Activated CD4-positive, alpha-beta T cell treated with anti-CD3 and anti-CD28 coated beads, Interleukin-2, amount 10 ng/mL, durations not matched to agents 24 days and 14 days (primary cell): Measurements from ENCODE around the gene AIP. TPM values are rescaled to one million over a fixed set of nuclear protein-coding genes. Genes with fewer than 3 reads are reported as not detected.
"Not testable (repeated sequence)": the region's sequence is repeated elsewhere in the genome, so short reads cannot be mapped to it uniquely, and the experiment has no call there.

Experiments
- DNase-seq: peaks from one replicate; pipeline ENCODE4 v3.0.0; 2022
- H3K27ac Mint-ChIP-seq: one replicate; pipeline ENCODE4 v1.8.0; 2022; ENCODE audit warnings: mild to moderate bottlenecking, mixed read lengths
- H3K27me3 Mint-ChIP-seq: one replicate; pipeline ENCODE4 v1.8.0; 2022; ENCODE audit warnings: mixed read lengths
- H3K36me3 Mint-ChIP-seq: one replicate; pipeline ENCODE4 v1.8.0; 2022; ENCODE audit warnings: low read depth, mild to moderate bottlenecking, mixed read lengths
- H3K4me1 Mint-ChIP-seq: one replicate; pipeline ENCODE4 v1.8.0; 2021; ENCODE audit warnings: mixed read lengths
- H3K4me3 Mint-ChIP-seq: one replicate; pipeline ENCODE4 v1.8.0; 2022; ENCODE audit warnings: mild to moderate bottlenecking, moderate library complexity, mixed read lengths
- H3K9me3 Mint-ChIP-seq: one replicate; pipeline ENCODE4 v1.8.0; 2021; ENCODE audit warnings: mixed read lengths
- intact Hi-C: fragments of 100-400 bp; cut with micrococcal nuclease; formaldehyde crosslinking; loops from one replicate; pipeline ENCODE4 v1.15.1; 2023
- total RNA-seq: library from RNA; stranded (reverse); gene quantifications from 2 replicates; pipeline ENCODE4 v1.2.3, GENCODE V29; 2022

The AIP gene
- total RNA-seq, 1 donor from 2014 or later: 189 TPM

DNA sequence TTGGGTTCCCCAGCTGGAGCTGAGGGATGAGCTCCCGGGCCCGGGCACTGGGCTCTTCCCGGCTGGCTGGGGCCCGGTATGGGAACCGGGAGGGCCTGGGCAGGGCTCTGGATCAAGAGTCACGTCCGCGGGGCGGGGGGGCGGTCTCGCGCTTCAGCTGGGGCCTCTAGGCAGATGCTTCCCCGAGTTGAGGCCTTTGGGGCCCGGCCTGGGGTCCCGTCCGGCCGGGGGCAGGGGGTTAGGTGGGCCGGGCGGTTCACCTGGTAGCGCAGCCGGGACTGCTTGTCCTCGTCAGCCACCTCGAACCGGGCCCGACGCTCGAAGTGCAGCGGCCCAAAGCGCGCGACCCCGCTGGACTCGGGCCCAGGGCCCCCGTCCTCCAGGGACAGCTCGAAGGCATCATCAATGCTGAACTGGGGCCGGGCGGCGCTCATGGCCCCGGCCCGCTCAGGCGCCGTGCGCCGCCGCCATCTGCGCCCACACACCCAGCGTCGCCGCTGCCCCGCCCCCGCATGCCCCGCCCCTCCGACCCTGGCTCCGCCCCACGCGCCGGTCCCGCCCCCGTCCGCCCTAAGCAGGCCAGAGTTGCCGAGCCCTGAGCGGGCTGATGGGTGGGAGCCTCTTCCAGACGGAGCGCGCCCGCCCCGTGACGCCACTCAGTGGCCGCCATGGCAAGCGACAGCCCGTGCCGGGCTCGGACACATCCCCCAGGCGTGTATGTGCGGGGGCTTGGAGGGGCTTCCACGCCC is 13.9 kb upstream of the AIP start, which contains the start of gene TMEM134:
Gene TMEM134, minus strand, starts transcription at position 493 of the 749 bp plus-strand sequence. Its CDS starts 59 bp downstream, at position 434.
- no peaks in the 10 kb centered on the region for H3K27me3 Mint-ChIP-seq
- H3K4me3 Mint-ChIP-seq: peak within 1 kb of the TSS; percentile 96
- H3K36me3 Mint-ChIP-seq: peaks cover 7% of the 10 kb centered on the region
- peaks cover 26% of the 10 kb centered on the region for H3K4me1 Mint-ChIP-seq
- peak within 1 kb of the TSS; percentile 84 for H3K27ac Mint-ChIP-seq
- no peaks in the 10 kb centered on the region for H3K9me3 Mint-ChIP-seq
- DNase-seq: peak; percentile 96
- intact Hi-C loops: loop anchor here (1.0 kb wide), 5 partner anchors 13 to 68 kb away; partner anchors contain the start of genes PPP1CA and RPS6KB2

DNA sequence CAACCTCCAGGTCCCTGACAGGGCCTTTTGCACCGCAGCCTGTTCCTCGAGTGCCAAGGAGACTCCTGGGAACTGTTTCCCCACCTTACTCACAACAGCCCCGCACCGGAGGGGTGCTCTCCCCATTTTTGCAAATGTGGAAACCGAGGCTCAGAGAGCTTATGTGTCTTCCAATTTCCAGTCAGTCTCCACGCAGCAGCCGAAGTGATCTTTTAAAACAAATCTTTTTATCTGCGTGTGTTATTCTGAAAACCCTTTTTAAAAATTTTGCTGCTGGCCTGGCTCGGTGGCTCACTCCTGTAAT is 13.4 kb upstream of the AIP start:
- no peaks in the 10 kb centered on the region for H3K9me3 Mint-ChIP-seq
- H3K4me3 Mint-ChIP-seq: peak overlapping the region; percentile 80
- DNase-seq: no peak
- intact Hi-C loops: loop anchor here (1.0 kb wide), 5 partner anchors 13 to 68 kb away; partner anchors contain the start of genes PPP1CA and RPS6KB2
- H3K27ac Mint-ChIP-seq: peak overlapping the region; percentile 78
- H3K36me3 Mint-ChIP-seq: peaks cover 7% of the 10 kb centered on the region
- peaks cover 25% of the 10 kb centered on the region for H3K4me1 Mint-ChIP-seq
- no peaks in the 10 kb centered on the region for H3K27me3 Mint-ChIP-seq

DNA sequence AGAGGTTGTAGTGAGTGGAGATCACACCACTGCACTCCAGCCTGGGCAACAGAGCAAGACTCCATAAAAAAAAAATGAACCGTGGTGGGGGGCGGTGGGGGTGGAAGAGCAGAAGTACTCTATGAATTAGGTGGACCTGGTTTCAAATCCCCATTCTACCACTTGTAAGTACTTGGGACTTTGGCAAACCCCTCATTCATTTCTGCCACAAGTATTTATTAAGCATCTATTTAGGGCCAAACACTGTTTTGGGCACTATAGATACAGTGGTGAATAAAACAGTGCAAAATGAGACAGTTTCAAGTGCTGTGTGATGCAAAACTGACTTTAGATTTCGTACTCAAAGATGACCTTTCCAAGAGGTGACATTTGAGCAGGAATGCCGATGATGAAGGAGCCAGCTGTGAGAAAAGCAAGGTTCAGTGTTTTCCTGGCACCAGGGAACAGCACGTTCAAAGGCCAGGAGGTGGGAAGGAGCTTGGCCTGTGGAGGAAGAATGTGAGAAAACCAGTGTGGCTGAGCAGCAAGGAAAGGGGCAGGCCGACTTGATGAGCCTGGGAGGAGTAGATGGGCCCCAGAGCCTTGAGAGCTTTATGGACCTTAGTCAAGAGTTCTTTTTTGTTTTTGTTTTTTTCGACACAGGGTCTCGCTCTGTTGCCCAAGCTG is 12.4 kb upstream of the AIP start:
- Mint-ChIP-seq H3K27me3 (no peaks in the 10 kb centered on the region), H3K4me1 (peaks cover 20% of the 10 kb centered on the region), H3K27ac (no peak overlapping the region), H3K36me3 (peaks cover 2% of the 10 kb centered on the region), H3K9me3 (no peaks in the 10 kb centered on the region), H3K4me3 (peak overlapping the region; percentile 80)
- no peak for DNase-seq
- intact Hi-C loops: no loop called here

DNA sequence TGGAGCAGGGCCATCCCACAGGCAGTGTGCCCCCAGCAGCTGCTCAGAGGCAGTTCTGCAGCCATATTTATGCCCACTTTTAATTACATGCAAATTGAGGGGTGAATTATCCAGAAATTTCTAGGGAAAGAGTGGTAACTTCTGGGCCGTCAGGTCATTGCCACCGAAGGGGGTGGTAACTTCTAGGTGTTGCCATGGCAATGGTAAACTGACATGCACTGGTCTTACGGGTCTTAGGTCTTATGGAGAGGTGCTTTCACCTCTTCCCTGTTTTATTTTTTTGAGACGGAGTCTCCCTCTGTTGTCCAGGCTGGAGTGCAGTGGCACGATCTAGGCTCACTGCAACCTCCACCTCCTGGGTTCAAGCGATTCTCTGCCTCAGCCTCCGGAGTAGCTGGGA is 9.9 kb upstream of the AIP start:
- H3K36me3 Mint-ChIP-seq: no peaks in the 10 kb centered on the region
- no peak for DNase-seq
- no peak overlapping the region for H3K27ac Mint-ChIP-seq
- peaks cover 14% of the 10 kb centered on the region for H3K4me1 Mint-ChIP-seq
- no peaks in the 10 kb centered on the region for H3K27me3 Mint-ChIP-seq
- H3K4me3 Mint-ChIP-seq: no peak overlapping the region
- H3K9me3 Mint-ChIP-seq: no peaks in the 10 kb centered on the region
- intact Hi-C loops: no loop called here

DNA sequence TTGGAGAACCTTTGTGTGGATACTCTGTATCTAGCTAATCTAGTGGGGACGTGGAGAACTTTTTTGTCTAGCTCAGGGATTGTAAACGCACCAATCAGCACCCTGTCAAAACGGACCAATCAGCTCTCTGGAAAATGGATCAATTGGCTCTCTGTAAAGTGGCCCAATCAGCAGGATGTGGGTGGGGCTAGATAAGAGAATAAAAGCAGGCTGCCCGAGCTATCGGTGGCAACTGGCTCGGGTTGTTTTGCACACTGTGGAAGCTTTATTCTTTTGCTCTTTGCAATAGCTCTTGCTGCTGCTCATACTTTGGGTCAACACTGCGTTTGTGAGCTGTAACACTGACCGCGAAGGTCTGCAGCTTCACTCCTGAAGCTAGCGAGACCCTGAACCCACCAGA is 6.1 kb upstream of the AIP start:
- H3K4me1 Mint-ChIP-seq, H3K36me3 Mint-ChIP-seq, H3K27me3 Mint-ChIP-seq, H3K4me3 Mint-ChIP-seq, H3K27ac Mint-ChIP-seq, H3K9me3 Mint-ChIP-seq, DNase-seq, intact Hi-C loops: not testable (repeated sequence)

DNA sequence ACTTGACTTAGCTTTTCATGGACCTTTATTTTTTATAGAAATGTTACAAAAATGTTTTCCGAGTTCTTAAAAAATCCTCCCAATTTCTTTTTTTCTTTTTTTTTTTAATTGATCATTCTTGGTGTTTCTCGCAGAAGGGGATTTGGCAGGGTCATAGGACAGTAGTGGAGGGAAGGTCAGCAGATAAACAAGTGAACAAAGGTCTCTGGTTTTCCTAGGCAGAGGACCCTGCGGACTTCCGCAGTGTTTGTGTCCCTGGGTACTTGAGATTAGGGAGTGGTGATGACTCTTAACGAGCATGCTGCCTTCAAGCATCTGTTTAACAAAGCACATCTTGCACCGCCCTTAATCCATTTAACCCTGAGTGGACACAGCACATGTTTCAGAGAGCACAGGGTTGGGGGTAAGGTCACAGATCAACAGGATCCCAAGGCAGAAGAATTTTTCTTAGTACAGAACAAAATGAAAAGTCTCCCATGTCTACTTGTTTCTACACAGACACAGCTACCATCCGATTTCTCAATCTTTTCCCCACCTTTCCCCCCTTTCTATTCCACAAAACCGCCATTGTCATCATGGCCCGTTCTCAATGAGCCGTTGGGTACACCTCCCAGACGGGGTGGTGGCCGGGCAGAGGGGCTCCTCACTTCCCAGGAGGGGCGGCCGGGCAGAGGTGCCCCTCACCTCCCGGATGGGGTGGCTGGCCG is 5.3 kb upstream of the AIP start:
- H3K4me1 Mint-ChIP-seq, H3K4me3 Mint-ChIP-seq, DNase-seq, intact Hi-C loops, H3K36me3 Mint-ChIP-seq, H3K27ac Mint-ChIP-seq, H3K9me3 Mint-ChIP-seq, H3K27me3 Mint-ChIP-seq: not testable (repeated sequence)

DNA sequence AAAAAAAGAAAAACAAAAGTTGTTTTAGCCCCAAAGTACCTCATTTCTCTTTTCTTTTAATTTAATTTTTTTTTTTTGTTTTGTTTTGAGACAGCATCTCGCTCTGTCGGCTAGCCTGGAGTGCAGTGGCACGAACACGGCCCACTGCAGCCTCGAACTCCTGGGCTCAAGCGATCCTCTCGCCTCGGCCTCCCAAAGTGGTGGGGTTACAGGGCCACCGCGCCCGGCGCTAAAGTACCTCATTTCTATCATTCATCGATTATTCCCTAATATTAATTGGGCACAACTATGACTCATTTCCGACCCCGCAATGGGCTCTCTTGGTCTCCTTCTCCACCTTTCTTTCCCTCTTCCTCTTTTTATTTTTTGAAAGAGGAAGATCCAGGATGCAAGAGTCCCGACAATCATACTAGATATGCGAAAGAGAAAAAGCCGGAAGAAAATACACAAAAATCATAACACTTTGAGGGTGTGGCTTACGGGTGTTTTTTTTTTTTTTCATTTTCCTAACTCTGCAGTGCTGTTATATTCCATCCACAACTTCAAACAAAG is 475 bp upstream of the AIP start:
- Mint-ChIP-seq H3K27ac (peak overlapping the region; percentile 99), H3K27me3 (peaks cover 5% of the 10 kb centered on the region), H3K9me3 (peaks cover 6% of the 10 kb centered on the region), H3K36me3 (peaks cover 33% of the 10 kb centered on the region), H3K4me3 (peak overlapping the region; percentile 96), H3K4me1 (peaks cover 40% of the 10 kb centered on the region)
- no peak for DNase-seq
- intact Hi-C loops: loop anchor here (1.0 to 10.0 kb wide), 3 partner anchors 13 to 528 kb away; partner anchors contain the start of genes GRK2, PC and TMEM134

DNA sequence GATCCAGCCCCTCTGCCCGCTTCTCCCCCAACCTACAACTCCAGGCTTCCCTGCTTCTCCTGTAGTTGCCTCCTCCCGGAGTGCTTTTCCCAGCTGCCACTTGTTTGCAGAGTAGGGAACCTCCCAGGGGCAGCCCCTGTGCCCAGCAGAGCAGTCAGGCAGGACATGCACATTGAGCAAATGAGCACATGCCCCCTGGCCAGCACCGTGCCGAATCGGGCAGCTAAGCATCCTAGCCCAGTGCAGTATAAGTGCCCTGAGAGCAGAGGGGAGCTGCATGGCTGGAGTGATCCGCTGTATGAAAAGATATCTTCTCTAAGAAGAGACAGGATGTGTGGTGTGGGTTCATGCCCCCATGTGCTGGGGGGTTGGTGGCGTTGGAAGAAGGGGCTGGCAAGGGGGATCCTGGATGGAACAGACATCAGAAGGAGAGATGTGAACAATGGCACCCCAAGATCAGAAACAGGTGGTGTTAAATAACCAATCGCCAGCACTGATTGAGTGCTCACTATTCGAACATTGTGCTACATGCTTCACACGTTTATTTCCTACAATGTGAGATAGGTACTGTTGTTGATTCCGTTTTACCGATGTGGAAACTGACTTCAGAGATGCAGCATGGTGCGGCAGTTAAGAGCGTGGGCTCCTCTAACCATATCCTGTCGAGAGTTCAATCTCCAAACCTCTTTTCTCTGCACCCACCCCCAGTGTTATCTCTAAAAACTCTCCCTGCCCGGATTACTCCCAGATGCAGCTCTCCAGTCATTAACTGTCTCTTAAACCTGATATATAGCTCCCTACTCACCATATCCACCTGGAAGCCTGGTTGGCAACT is 1.2 kb downstream of the AIP start:
- peaks cover 5% of the 10 kb centered on the region for H3K27me3 Mint-ChIP-seq
- DNase-seq: peak; percentile 85
- intact Hi-C loops: loop anchor here (1.0 to 10.0 kb wide), 4 partner anchors 20 to 529 kb away; partner anchors contain the start of genes GRK2 and PC
- H3K36me3 Mint-ChIP-seq: peaks cover 47% of the 10 kb centered on the region
- H3K4me3 Mint-ChIP-seq: peak overlapping the region; percentile 96
- H3K9me3 Mint-ChIP-seq: peaks cover 6% of the 10 kb centered on the region
- H3K27ac Mint-ChIP-seq: peak overlapping the region; percentile 99
- peaks cover 55% of the 10 kb centered on the region for H3K4me1 Mint-ChIP-seq

DNA sequence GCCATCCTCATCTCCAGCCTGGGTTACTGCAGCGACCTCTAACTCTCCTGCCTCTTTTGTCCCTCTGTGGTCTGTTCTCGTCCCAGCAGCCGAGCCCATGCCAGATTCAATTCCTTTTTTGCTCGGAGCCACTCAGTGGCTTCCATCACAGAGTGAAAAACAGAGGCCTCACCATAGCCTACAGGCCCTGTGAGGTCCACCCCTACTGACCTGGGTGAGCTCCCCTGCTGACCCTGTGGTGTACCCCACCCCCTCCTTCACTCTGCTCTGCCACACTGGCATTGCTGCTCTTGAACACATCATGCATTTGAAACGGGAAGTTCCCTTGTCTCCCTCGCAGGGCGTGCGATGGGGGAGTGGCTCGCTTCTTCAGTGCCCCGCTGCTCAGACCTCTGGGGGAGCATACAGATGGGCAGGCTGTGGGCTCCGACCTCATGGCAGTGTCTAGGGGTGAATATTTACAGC is 2.1 kb downstream of the AIP start:
- H3K27ac Mint-ChIP-seq: peak overlapping the region; percentile 99
- peaks cover 59% of the 10 kb centered on the region for H3K4me1 Mint-ChIP-seq
- peaks cover 1% of the 10 kb centered on the region for H3K27me3 Mint-ChIP-seq
- H3K9me3 Mint-ChIP-seq: peaks cover 6% of the 10 kb centered on the region
- DNase-seq: peak; percentile 89
- intact Hi-C loops: loop anchor here (2.0 to 10.0 kb wide), 3 partner anchors 82 to 530 kb away; partner anchors contain the start of genes GRK2 and PC
- H3K36me3 Mint-ChIP-seq: peaks cover 52% of the 10 kb centered on the region
- H3K4me3 Mint-ChIP-seq: peak overlapping the region; percentile 96

- Mint-ChIP-seq H3K4me3 (peak overlapping the region; percentile 96), H3K27ac (peak overlapping the region; percentile 99), H3K36me3 (peaks cover 58% of the 10 kb centered on the region), H3K4me1 (peaks cover 59% of the 10 kb centered on the region)
- peak; percentile 86 for DNase-seq
- H3K9me3 Mint-ChIP-seq, H3K27me3 Mint-ChIP-seq: not testable (repeated sequence)
- intact Hi-C loops: loop anchor here (2.0 to 10.0 kb wide), 3 partner anchors 49 to 531 kb away; partner anchors contain the start of genes PC and PTPRCAP
Observed at GRCh38 chr11:67485873-67486361, 3.1 kb downstream of the AIP start.

GRCh38 chr11:67486481-67487195 is 3.8 kb downstream of the AIP start:
- peaks cover 62% of the 10 kb centered on the region for H3K36me3 Mint-ChIP-seq
- peak overlapping the region; percentile 99 for H3K27ac Mint-ChIP-seq
- H3K4me1 Mint-ChIP-seq: peaks cover 59% of the 10 kb centered on the region
- peak; percentile 79 for DNase-seq
- peaks cover 6% of the 10 kb centered on the region for H3K9me3 Mint-ChIP-seq
- intact Hi-C loops: loop anchor here (1.0 to 10.0 kb wide), 3 partner anchors 20 to 532 kb away; partner anchors contain the start of genes PC and PTPRCAP
- H3K4me3 Mint-ChIP-seq: peak overlapping the region; percentile 96
- no peaks in the 10 kb centered on the region for H3K27me3 Mint-ChIP-seq
